Loucy (cell line): ENCODE data around the gene MKLN1.

ENCODE experiments used
- H2AFZ ChIP-seq: fragments of 200-600 bp; sonication (generic); 2 replicates; pipeline ENCODE4 v1.6.0; 2016; ENCODE audit warnings: antibody characterized with exemption, mild to moderate bottlenecking, low read length, moderate library complexity
- H3F3A ChIP-seq: fragments of 200-600 bp; 2 replicates; pipeline ENCODE4 v1.6.0; 2016; ENCODE audit warnings: antibody characterized with exemption, low read depth, mild to moderate bottlenecking
- H3K27me3 ChIP-seq: fragments of 200-600 bp; sonication (generic); 2 replicates; pipeline ENCODE4 v1.6.1; 2014; ENCODE audit warnings: low read length, mild to moderate bottlenecking; ENCODE audit not compliant: insufficient read depth, poor library complexity, severe bottlenecking
- H3K36me3 ChIP-seq: fragments of 200-600 bp; sonication (generic); 2 replicates; pipeline ENCODE4 v1.6.1; 2016; ENCODE audit warnings: low read length; ENCODE audit not compliant: insufficient read depth
- H3K4me1 ChIP-seq: fragments of 200-600 bp; sonication (generic); 2 replicates; pipeline ENCODE4 v1.5.1; 2014; ENCODE audit warnings: low read length, mild to moderate bottlenecking; ENCODE audit not compliant: insufficient read depth, poor library complexity, severe bottlenecking
- H3K4me2 ChIP-seq: fragments of 200-600 bp; sonication (generic); 2 replicates; pipeline ENCODE4 v1.6.0; 2014; ENCODE audit warnings: antibody characterized with exemption, low read length, low read depth, mild to moderate bottlenecking; ENCODE audit not compliant: poor library complexity, severe bottlenecking
- H3K4me3 ChIP-seq: fragments of 200-600 bp; sonication (generic); 2 replicates; pipeline ENCODE4 v1.5.1; 2014; ENCODE audit warnings: low read length, mild to moderate bottlenecking, mixed read lengths; ENCODE audit not compliant: poor library complexity, severe bottlenecking
- H3K79me2 ChIP-seq: fragments of 200-600 bp; sonication (generic); 2 replicates; pipeline ENCODE4 v1.6.1; 2014; ENCODE audit warnings: low read length; ENCODE audit not compliant: insufficient read depth
- H3K9ac ChIP-seq: fragments of 200-600 bp; sonication (generic); 2 replicates; pipeline ENCODE4 v1.6.0; 2014; ENCODE audit warnings: mild to moderate bottlenecking, low read depth, low read length, moderate library complexity; ENCODE audit not compliant: poor library complexity, severe bottlenecking
- H3K9me2 ChIP-seq: fragments of 200-600 bp; sonication (generic); replicated peaks from 2 replicates; pipeline ENCODE4 v1.6.1; 2016; ENCODE audit warnings: low read depth, low read length, mixed read lengths
- H3K9me3 ChIP-seq: fragments of 200-600 bp; sonication (generic); 2 replicates; pipeline ENCODE4 v1.6.1; 2014; ENCODE audit warnings: mild to moderate bottlenecking, antibody characterized with exemption, low read length, low read depth; ENCODE audit not compliant: insufficient read depth
- H4K20me1 ChIP-seq: fragments of 200-600 bp; sonication (generic); 2 replicates; pipeline ENCODE4 v1.6.0; 2014; ENCODE audit warnings: antibody characterized with exemption, low read length, mild to moderate bottlenecking; ENCODE audit not compliant: insufficient read depth, poor library complexity, severe bottlenecking
- CTCF ChIP-seq: fragments of 200-600 bp; sonication (generic); conservative IDR thresholded peaks from 2 replicates; pipeline ENCODE4 v1.5.1; 2014; ENCODE audit warnings: mild to moderate bottlenecking, antibody characterized with exemption, low read length
- EZH2phosphoT487 ChIP-seq: fragments of 200-600 bp; IDR thresholded peaks from 2 replicates; pipeline ENCODE4 v1.6.1; 2018; ENCODE audit warnings: antibody characterized with exemption, mild to moderate bottlenecking, moderate library complexity, borderline replicate concordance

Gene MKLN1

GRCh38 chr7:131488361-131488760 lies 160.7 kb downstream of the MKLN1 start:
- H3K9ac ChIP-seq = no peak overlapping the region
- no peak overlapping the region for H3K4me3 ChIP-seq
- H4K20me1 ChIP-seq = no peaks in the 10 kb centered on the region
- H3K27me3 ChIP-seq = no peaks in the 10 kb centered on the region
- no peak for TF ChIP-seq EZH2phosphoT487
- TF ChIP-seq CTCF = peak; percentile 32
- no peaks in the 10 kb centered on the region for H3K79me2 ChIP-seq
- no peaks in the 10 kb centered on the region for H3K4me1 ChIP-seq
- no peak overlapping the region for H3K4me2 ChIP-seq
- H3K9me3 ChIP-seq = no peaks in the 10 kb centered on the region
- no peaks in the 10 kb centered on the region for H3K36me3 ChIP-seq
- H3K9me2 ChIP-seq = no peaks in the 10 kb centered on the region
- H2AFZ ChIP-seq = no peak overlapping the region
- H3F3A ChIP-seq = no peaks in the 10 kb centered on the region

- no peak overlapping the region for H3K4me2 ChIP-seq
- H3K9ac ChIP-seq = no peak overlapping the region
- no peaks in the 10 kb centered on the region for H3F3A ChIP-seq
- H3K4me3 ChIP-seq = no peak overlapping the region
- no peaks in the 10 kb centered on the region for H3K27me3 ChIP-seq
- H3K36me3 ChIP-seq = no peaks in the 10 kb centered on the region
- no peak overlapping the region for H2AFZ ChIP-seq
- TF ChIP-seq CTCF (no peak), EZH2phosphoT487 (no peak)
- H3K79me2 ChIP-seq = no peaks in the 10 kb centered on the region
- no peaks in the 10 kb centered on the region for H3K4me1 ChIP-seq
- H4K20me1 ChIP-seq = no peaks in the 10 kb centered on the region
- no peaks in the 10 kb centered on the region for H3K9me2 ChIP-seq
- no peaks in the 10 kb centered on the region for H3K9me3 ChIP-seq
These were observed 161.5 kb downstream of the MKLN1 start for GRCh38 chr7:131489196-131489595.

- H4K20me1 ChIP-seq = no peaks in the 10 kb centered on the region
- no peaks in the 10 kb centered on the region for H3K4me1 ChIP-seq
- H3K27me3 ChIP-seq = no peaks in the 10 kb centered on the region
- no peak overlapping the region for H3K9ac ChIP-seq
- no peak overlapping the region for H3K4me3 ChIP-seq
- H3K9me3 ChIP-seq = no peaks in the 10 kb centered on the region
- no peak overlapping the region for H3K4me2 ChIP-seq
- H3K9me2 ChIP-seq = no peaks in the 10 kb centered on the region
- no peaks in the 10 kb centered on the region for H3K79me2 ChIP-seq
- no peak overlapping the region for H2AFZ ChIP-seq
- TF ChIP-seq CTCF = no peak
- TF ChIP-seq EZH2phosphoT487 = no peak
- H3F3A ChIP-seq = no peaks in the 10 kb centered on the region
- H3K36me3 ChIP-seq = no peaks in the 10 kb centered on the region
These were observed 162.2 kb downstream of the MKLN1 start for GRCh38 chr7:131489881-131490280.
